IMR-90 (cell line): ENCODE results near the gene MSI2.

ENCODE experiments used
- BHLHE40 ChIP-seq: fragments of 150-350 bp; IDR thresholded peaks from 2 replicates; pipeline ENCODE4 v1.6.1; 2016; ENCODE audit warnings: mild to moderate bottlenecking, low read depth, low read length
- CEBPB ChIP-seq: IDR thresholded peaks from 2 replicates; pipeline ENCODE4 v1.6.1; 2012; ENCODE audit warnings: low read depth, low read length, improper control_type of control experiment
- CHD1 ChIP-seq: IDR thresholded peaks from 2 replicates; pipeline ENCODE4 v1.6.1; 2012; ENCODE audit warnings: low read depth, low read length, improper control_type of control experiment
- CTCF ChIP-seq: conservative IDR thresholded peaks from 2 replicates; pipeline ENCODE4 v1.5.1; 2012; ENCODE audit warnings: mild to moderate bottlenecking, low read depth, low read length, improper control_type of control experiment
- ELK1 ChIP-seq: fragments of 150-350 bp; IDR thresholded peaks from 2 replicates; pipeline ENCODE4 v1.6.1; 2016; ENCODE audit warnings: low read depth, mild to moderate bottlenecking, low read length, moderate library complexity, borderline replicate concordance
- MAFK ChIP-seq: IDR thresholded peaks from 2 replicates; pipeline ENCODE4 v1.6.1; 2012; ENCODE audit warnings: low read depth, low read length, improper control_type of control experiment
- POLR2A ChIP-seq: IDR thresholded peaks from 2 replicates; pipeline ENCODE4 v1.6.1; 2012; ENCODE audit warnings: mild to moderate bottlenecking, low read depth, low read length
- RAD21 ChIP-seq: IDR thresholded peaks from 2 replicates; pipeline ENCODE4 v1.6.1; 2012; ENCODE audit warnings: low read length, improper control_type of control experiment
- RCOR1 ChIP-seq: IDR thresholded peaks from 2 replicates; pipeline ENCODE4 v1.6.1; 2012; ENCODE audit warnings: mild to moderate bottlenecking, low read length, improper control_type of control experiment; ENCODE audit not compliant: insufficient replicate concordance
- SMC3 ChIP-seq: fragments of 150-350 bp; IDR thresholded peaks from 2 replicates; pipeline ENCODE4 v1.6.1; 2016; ENCODE audit warnings: low read depth, mild to moderate bottlenecking, antibody characterized with exemption, low read length, moderate library complexity
- USF2 ChIP-seq: fragments of 150-350 bp; IDR thresholded peaks from 2 replicates; pipeline ENCODE4 v1.6.1; 2017; ENCODE audit warnings: mild to moderate bottlenecking, antibody characterized with exemption, low read length, low read depth

- no peak for TF ChIP-seq POLR2A
- TF ChIP-seq CTCF: no peak
- TF ChIP-seq RAD21: no peak
- no peak for TF ChIP-seq SMC3
- no peak for TF ChIP-seq MAFK
- TF ChIP-seq RCOR1: no peak
- TF ChIP-seq USF2: no peak
- no peak for TF ChIP-seq BHLHE40
- no peak for TF ChIP-seq CEBPB
- TF ChIP-seq CHD1: no peak
- TF ChIP-seq ELK1: no peak
Observed at GRCh38 chr17:57293077-57293476, 36.8 kb downstream of the MSI2 start.
